Measurements from ENCODE around the gene HTR3B.

HTR3B gene

GRCh38 chr11:113971506-113972195, 67.1 kb downstream of the HTR3B start:
- Histone ChIP-seq H3K36me3 (replicated peaks in 1 of 2; ENCODE audit: control insufficient read depth in 2 of 2, insufficient read depth in 2 of 2, low read length in 2 of 2) (no peaks in the 10 kb centered on the region), H3K18ac (ENCODE audit: low read length) (no peak overlapping the region), H3K4me1 (ENCODE audit: control insufficient read depth in 2 of 2, insufficient read depth in 1 of 2, low read depth in 1 of 2, low read length in 2 of 2) (peaks cover 2 to 11% of the 10 kb centered on the region in 2 donors), H3K23ac (ENCODE audit: low read depth, low read length, poor library complexity) (no peak overlapping the region), H3K14ac (ENCODE audit: low read length) (no peak overlapping the region), H2BK12ac (ENCODE audit: low read length) (no peak overlapping the region), H2BK5ac (ENCODE audit: low read length) (no peak overlapping the region), H3K9ac (ENCODE audit: low read depth, low read length, poor library complexity) (no peak overlapping the region), H3K27ac (replicated peaks; ENCODE audit: low read length) (no peak overlapping the region), H3K27me3 (ENCODE audit: control insufficient read depth in 3 of 3, insufficient read depth in 3 of 3, low read depth in 1 of 3, low read length in 3 of 3) (peaks cover 0 to 29% (median 0%) of the 10 kb centered on the region in 3 experiments), H2AFZ (ENCODE audit: low read length) (no peak overlapping the region), H2AK5ac (ENCODE audit: low read depth, low read length) (no peak overlapping the region), H4K8ac (ENCODE audit: low read depth, low read length) (no peak overlapping the region), H3K4ac (ENCODE audit: low read length) (no peak overlapping the region), H3K79me1 (ENCODE audit: low read depth, low read length) (no peaks in the 10 kb centered on the region), H2BK15ac (ENCODE audit: low read length) (no peak overlapping the region), H3K9me3 (replicated peaks in 1 of 2; ENCODE audit: control insufficient read depth in 2 of 2, insufficient read depth in 1 of 2, low read depth in 1 of 2, low read length in 2 of 2) (no peaks in the 10 kb centered on the region), H2BK120ac (ENCODE audit: low read depth, low read length) (no peak overlapping the region), H3K4me3 (ENCODE audit: low read length in 2 of 2) (no peak overlapping the region), H4K91ac (ENCODE audit: low read depth, low read length, poor library complexity) (no peak overlapping the region), H3K4me2 (ENCODE audit: insufficient read depth, low read length, poor library complexity, severe bottlenecking) (no peak overlapping the region)
- no CpG with 5 or more reads among the region's 15 CpGs for WGBS, 2 donors (ENCODE audit: extremely low coverage in 2 of 2, insufficient read length in 2 of 2, insufficient replicate concordance in 1 of 2)
- no peak for DNase-seq (ENCODE audit: low spot score)

- Histone ChIP-seq H3K9me3 (replicated peaks in 1 of 2; ENCODE audit: control insufficient read depth in 2 of 2, insufficient read depth in 1 of 2, low read depth in 1 of 2, low read length in 2 of 2) (no peaks in the 10 kb centered on the region), H3K36me3 (replicated peaks in 1 of 2; ENCODE audit: control insufficient read depth in 2 of 2, insufficient read depth in 2 of 2, low read length in 2 of 2) (no peaks in the 10 kb centered on the region), H2BK12ac (ENCODE audit: low read length) (peak within 1 kb of the TSS; percentile 64), H4K8ac (ENCODE audit: low read depth, low read length) (no peak within 1 kb of the TSS), H3K4me3 (ENCODE audit: low read length in 2 of 2) (no peak within 1 kb of the TSS), H3K4me1 (ENCODE audit: control insufficient read depth in 2 of 2, insufficient read depth in 1 of 2, low read depth in 1 of 2, low read length in 2 of 2) (peaks cover 2 to 11% of the 10 kb centered on the region in 2 donors), H3K4me2 (ENCODE audit: insufficient read depth, low read length, poor library complexity, severe bottlenecking) (peak within 1 kb of the TSS; percentile 66), H4K91ac (ENCODE audit: low read depth, low read length, poor library complexity) (no peak within 1 kb of the TSS), H3K9ac (ENCODE audit: low read depth, low read length, poor library complexity) (no peak within 1 kb of the TSS), H3K27me3 (ENCODE audit: control insufficient read depth in 3 of 3, insufficient read depth in 3 of 3, low read depth in 1 of 3, low read length in 3 of 3) (peaks cover 0 to 42% (median 0%) of the 10 kb centered on the region in 3 experiments), H3K27ac (replicated peaks; ENCODE audit: low read length) (no peak within 1 kb of the TSS), H2BK5ac (ENCODE audit: low read length) (no peak within 1 kb of the TSS), H3K23ac (ENCODE audit: low read depth, low read length, poor library complexity) (no peak within 1 kb of the TSS), H3K14ac (ENCODE audit: low read length) (peak within 1 kb of the TSS; percentile 39), H2BK120ac (ENCODE audit: low read depth, low read length) (no peak within 1 kb of the TSS), H2AK5ac (ENCODE audit: low read depth, low read length) (no peak within 1 kb of the TSS), H3K79me1 (ENCODE audit: low read depth, low read length) (no peaks in the 10 kb centered on the region), H2AFZ (ENCODE audit: low read length) (peak within 1 kb of the TSS; percentile 39), H3K4ac (ENCODE audit: low read length) (no peak within 1 kb of the TSS), H2BK15ac (ENCODE audit: low read length) (no peak within 1 kb of the TSS), H3K18ac (ENCODE audit: low read length) (peak within 1 kb of the TSS; percentile 86)
- no CpG with 5 or more reads among the region's 12 CpGs for WGBS, 2 donors (ENCODE audit: extremely low coverage in 2 of 2, insufficient read length in 2 of 2, insufficient replicate concordance in 1 of 2)
- DNase-seq (ENCODE audit: low spot score) = peak; percentile 49
Measured at GRCh38 chr11:113974741-113975470, 70.3 kb downstream of the HTR3B start, which contains the start of gene HTR3A. Gene HTR3A, plus strand, starts transcription at chr11:113975108. Its CDS starts 218 bp downstream, at chr11:113975326.

- H2BK120ac ChIP-seq (ENCODE audit: low read depth, low read length) = no peak overlapping the region
- no peaks in the 10 kb centered on the region for H3K9me3 ChIP-seq (replicated peaks in 1 of 2; ENCODE audit: control insufficient read depth in 2 of 2, insufficient read depth in 1 of 2, low read depth in 1 of 2, low read length in 2 of 2)
- no peak overlapping the region for H2BK15ac ChIP-seq (ENCODE audit: low read length)
- H4K8ac ChIP-seq (ENCODE audit: low read depth, low read length) = no peak overlapping the region
- no peaks in the 10 kb centered on the region for H3K36me3 ChIP-seq (replicated peaks in 1 of 2; ENCODE audit: control insufficient read depth in 2 of 2, insufficient read depth in 2 of 2, low read length in 2 of 2)
- H3K79me1 ChIP-seq (ENCODE audit: low read depth, low read length) = no peaks in the 10 kb centered on the region
- no peak overlapping the region for H2AFZ ChIP-seq (ENCODE audit: low read length)
- H2BK12ac ChIP-seq (ENCODE audit: low read length) = no peak overlapping the region
- H3K4me1 ChIP-seq (ENCODE audit: control insufficient read depth in 2 of 2, insufficient read depth in 1 of 2, low read depth in 1 of 2, low read length in 2 of 2) = peaks cover 2 to 11% of the 10 kb centered on the region in 2 donors
- H4K91ac ChIP-seq (ENCODE audit: low read depth, low read length, poor library complexity) = no peak overlapping the region
- H3K14ac ChIP-seq (ENCODE audit: low read length) = no peak overlapping the region
- no peak overlapping the region for H3K4ac ChIP-seq (ENCODE audit: low read length)
- H3K4me3 ChIP-seq (ENCODE audit: low read length in 2 of 2) = no peak overlapping the region
- H3K23ac ChIP-seq (ENCODE audit: low read depth, low read length, poor library complexity) = no peak overlapping the region
- WGBS, 2 donors (ENCODE audit: extremely low coverage in 2 of 2, insufficient read length in 2 of 2, insufficient replicate concordance in 1 of 2) = no CpG with 5 or more reads among the region's 4 CpGs
- H2BK5ac ChIP-seq (ENCODE audit: low read length) = no peak overlapping the region
- no peak overlapping the region for H3K18ac ChIP-seq (ENCODE audit: low read length)
- no peak overlapping the region for H3K27ac ChIP-seq (replicated peaks; ENCODE audit: low read length)
- H3K4me2 ChIP-seq (ENCODE audit: insufficient read depth, low read length, poor library complexity, severe bottlenecking) = no peak overlapping the region
- H2AK5ac ChIP-seq (ENCODE audit: low read depth, low read length) = no peak overlapping the region
- H3K9ac ChIP-seq (ENCODE audit: low read depth, low read length, poor library complexity) = no peak overlapping the region
- H3K27me3 ChIP-seq (ENCODE audit: control insufficient read depth in 3 of 3, insufficient read depth in 3 of 3, low read depth in 1 of 3, low read length in 3 of 3) = peaks cover 0 to 57% (median 0%) of the 10 kb centered on the region in 3 experiments
- DNase-seq (ENCODE audit: low spot score) = no peak
Measured at GRCh38 chr11:113977071-113977490, 72.5 kb downstream of the HTR3B start.

GRCh38 chr11:113977701-113978100, 73.1 kb downstream of the HTR3B start:
- no peaks in the 10 kb centered on the region for H3K9me3 ChIP-seq (replicated peaks in 1 of 2; ENCODE audit: control insufficient read depth in 2 of 2, insufficient read depth in 1 of 2, low read depth in 1 of 2, low read length in 2 of 2)
- peak overlapping the region; percentile 25 for H3K9ac ChIP-seq (ENCODE audit: low read depth, low read length, poor library complexity)
- H3K36me3 ChIP-seq (replicated peaks in 1 of 2; ENCODE audit: control insufficient read depth in 2 of 2, insufficient read depth in 2 of 2, low read length in 2 of 2) = no peaks in the 10 kb centered on the region
- peak overlapping the region; percentile 29 for H2AK5ac ChIP-seq (ENCODE audit: low read depth, low read length)
- peak overlapping the region; percentile 35 for H3K23ac ChIP-seq (ENCODE audit: low read depth, low read length, poor library complexity)
- no peak overlapping the region for H3K18ac ChIP-seq (ENCODE audit: low read length)
- H3K4me3 ChIP-seq (ENCODE audit: low read length in 2 of 2) = no peak overlapping the region
- H2BK12ac ChIP-seq (ENCODE audit: low read length) = peak overlapping the region; percentile 50
- no peaks in the 10 kb centered on the region for H3K79me1 ChIP-seq (ENCODE audit: low read depth, low read length)
- H4K91ac ChIP-seq (ENCODE audit: low read depth, low read length, poor library complexity) = peak overlapping the region; percentile 83
- H2AFZ ChIP-seq (ENCODE audit: low read length) = no peak overlapping the region
- no peak overlapping the region for H3K14ac ChIP-seq (ENCODE audit: low read length)
- H3K4ac ChIP-seq (ENCODE audit: low read length) = no peak overlapping the region
- no CpG with 5 or more reads among the region's 11 CpGs for WGBS, 2 donors (ENCODE audit: extremely low coverage in 2 of 2, insufficient read length in 2 of 2, insufficient replicate concordance in 1 of 2)
- no peak overlapping the region for H3K27ac ChIP-seq (replicated peaks; ENCODE audit: low read length)
- no peak overlapping the region for H4K8ac ChIP-seq (ENCODE audit: low read depth, low read length)
- H3K27me3 ChIP-seq (ENCODE audit: control insufficient read depth in 3 of 3, insufficient read depth in 3 of 3, low read depth in 1 of 3, low read length in 3 of 3) = peaks cover 0 to 63% (median 0%) of the 10 kb centered on the region in 3 experiments
- H3K4me2 ChIP-seq (ENCODE audit: insufficient read depth, low read length, poor library complexity, severe bottlenecking) = no peak overlapping the region
- H2BK15ac ChIP-seq (ENCODE audit: low read length) = no peak overlapping the region
- H2BK120ac ChIP-seq (ENCODE audit: low read depth, low read length) = no peak overlapping the region
- H3K4me1 ChIP-seq (ENCODE audit: control insufficient read depth in 2 of 2, insufficient read depth in 1 of 2, low read depth in 1 of 2, low read length in 2 of 2) = peaks cover 2 to 11% of the 10 kb centered on the region in 2 donors
- H2BK5ac ChIP-seq (ENCODE audit: low read length) = no peak overlapping the region
- no peak for DNase-seq (ENCODE audit: low spot score)
